ENCODE data around the gene HES6. TPM values are rescaled to one million over a fixed set of nuclear protein-coding genes. Genes with fewer than 3 reads are reported as not detected.

HES6 gene
- total RNA-seq (10 to 100 TPM in 4 of 6 donors, 1 to 10 TPM in 2; 4.9 to 18.9 (median 16.0) TPM), polyA plus RNA-seq (10 to 100 TPM; 11.1 to 22.7 TPM)

- H3K9me3 ChIP-seq: no peaks in the 10 kb centered on the region
- FAIRE-seq: no peak
- WGBS, 2 donors: 0 to 1% methylated on average over 68 to 105 of the region's 105 CpGs
- peaks cover 0 to 2% (median 0%) of the 10 kb centered on the region in 3 donors for H3K36me3 ChIP-seq
- intact Hi-C loops (cut with DNase I): no loop called here
- peak; percentile 81 to 89 (median 86) for ATAC-seq
- H3K27ac ChIP-seq: peak within 1 kb of the TSS; percentile 38 to 79 (median 68)
- H3K4me1 ChIP-seq: peaks cover 15 to 33% (median 17%) of the 10 kb centered on the region in 3 donors
- no peak for TF ChIP-seq CTCF (IDR thresholded peaks at IDR 0.05)
- DNase-seq: peak; percentile 85 to 96 (median 91)
- H3K4me3 ChIP-seq: peak within 1 kb of the TSS; percentile 48 to 77 (median 65)
- no peaks in the 10 kb centered on the region for H3K27me3 ChIP-seq
Measured at GRCh38 chr2:238239863-238240756, at the start of gene HES6. HES6 (minus strand) TSS chr2:238240038; CDS start chr2:238239905, 133 bp downstream.

GRCh38 chr2:238289574-238289973 is 49.7 kb upstream of the HES6 start:
- FAIRE-seq: no peak
- DNase-seq: peak in 2 of 6 donors; percentile 40 to 52
- 43 to 47% methylated on average over 13 of the region's 13 CpGs for WGBS, 2 donors
- no peaks in the 10 kb centered on the region for H3K36me3 ChIP-seq
- peak overlapping the region; percentile 96 to 100 (median 98) for H3K27ac ChIP-seq
- H3K27me3 ChIP-seq: no peaks in the 10 kb centered on the region
- H3K9me3 ChIP-seq: no peaks in the 10 kb centered on the region
- no peak for TF ChIP-seq CTCF (IDR thresholded peaks at IDR 0.05)
- intact Hi-C loops (cut with DNase I): no loop called here
- no peak for ATAC-seq
- peak overlapping the region in 2 of 4 donors; percentile 83 to 87 for H3K4me3 ChIP-seq
- peaks cover 32 to 37% (median 34%) of the 10 kb centered on the region in 3 donors for H3K4me1 ChIP-seq

GRCh38 chr2:238288650-238289573 is 49.1 kb upstream of the HES6 start:
- ATAC-seq (peak; percentile 54 to 80 (median 75)), FAIRE-seq (peak; percentile 37), DNase-seq (peak; percentile 94 to 99 (median 98))
- intact Hi-C loops (cut with DNase I): no loop called here
- TF ChIP-seq CTCF (IDR thresholded peaks at IDR 0.05): peak in 1 of 4 donors; percentile 16
- Histone ChIP-seq H3K27ac (peak overlapping the region; percentile 96 to 100 (median 98)), H3K36me3 (no peaks in the 10 kb centered on the region), H3K4me3 (peak overlapping the region; percentile 72 to 87 (median 84)), H3K27me3 (no peaks in the 10 kb centered on the region), H3K9me3 (no peaks in the 10 kb centered on the region), H3K4me1 (peaks cover 32 to 44% (median 37%) of the 10 kb centered on the region in 3 donors)
- WGBS, 2 donors: 1% methylated on average over 76 to 108 of the region's 108 CpGs

- intact Hi-C loops (cut with DNase I): no loop called here
- Histone ChIP-seq H3K27ac (peak within 1 kb of the TSS; percentile 96 to 100 (median 98)), H3K4me1 (peaks cover 36 to 50% (median 46%) of the 10 kb centered on the region in 3 donors), H3K4me3 (peak within 1 kb of the TSS; percentile 72 to 87 (median 84)), H3K27me3 (no peaks in the 10 kb centered on the region), H3K36me3 (no peaks in the 10 kb centered on the region), H3K9me3 (no peaks in the 10 kb centered on the region)
- ATAC-seq: peak; percentile 20 to 50 (median 29)
- 0 to 1% methylated on average over 58 to 65 of the region's 65 CpGs for WGBS, 2 donors
- DNase-seq: peak; percentile 64 to 84 (median 78)
- TF ChIP-seq CTCF (IDR thresholded peaks at IDR 0.05): no peak
- no peak for FAIRE-seq
Measured at GRCh38 chr2:238287737-238288649, 48.2 kb upstream of the HES6 start, which contains the start of gene PER2. PER2 (minus strand) TSS chr2:238288610; CDS start chr2:238277936, 10,674 bp downstream.
